PC-9 (cell line): ENCODE measurements around the gene VWA5A. TPM values are rescaled to one million over a fixed set of nuclear protein-coding genes. Genes with fewer than 3 reads are reported as not detected.

Experiments used
- BruUV-seq: library from RNA; stranded (reverse); fragments of 400-500 nt; replicated peaks from 2 replicates; lab custom pipeline; 2021; lab: Mats Ljungman, UMichigan
- CTCF ChIA-PET: fragments of 300-600 bp; sonication (Branson Sonifier 250); formaldehyde crosslinking; loops from one replicate; lab custom pipeline; 2022; ENCODE audit warnings: antibody characterized with exemption; lab: Charles Lee
- POLR2A ChIA-PET: fragments of 300-600 bp; sonication (Branson Sonifier 250); formaldehyde crosslinking; loops from one replicate; lab custom pipeline; 2022; ENCODE audit warnings: antibody characterized with exemption; ENCODE audit not compliant: unreplicated experiment; lab: Charles Lee
- DNase-seq, 2 experiments: peaks; one replicate each; pipeline versions ENCODE4 v3.0.0 to v3.0.0-alpha.2; 2015 to 2022; ENCODE audit warnings: mixed read lengths in 1 of 2
- H2AFZ ChIP-seq: fragments of 200-600 bp; sonication (generic); 2 replicates; pipeline ENCODE4 v1.8.1; 2017; ENCODE audit warnings: antibody characterized with exemption
- H3F3A ChIP-seq: fragments of 200-600 bp; sonication (generic); 2 replicates; pipeline ENCODE4 v1.8.1; 2017; ENCODE audit warnings: antibody characterized with exemption, mild to moderate bottlenecking, low read depth; ENCODE audit not compliant: insufficient read depth
- H3K27ac ChIP-seq: fragments of 200-600 bp; sonication (generic); 2 replicates; pipeline ENCODE4 v1.6.1; 2016; ENCODE audit warnings: mixed run types
- H3K27me3 ChIP-seq: fragments of 200-600 bp; sonication (generic); 2 replicates; pipeline ENCODE4 v1.6.1; 2016; ENCODE audit warnings: low read depth, mixed run types; ENCODE audit not compliant: insufficient read depth
- H3K36me3 ChIP-seq: fragments of 200-600 bp; sonication (generic); 2 replicates; pipeline ENCODE4 v1.6.1; 2016; ENCODE audit warnings: low read depth, mixed run types
- H3K4me1 ChIP-seq: fragments of 200-600 bp; sonication (generic); replicated peaks from 2 replicates; pipeline ENCODE4 v1.6.1; 2016; ENCODE audit warnings: mixed run types; ENCODE audit not compliant: insufficient read depth
- H3K4me2 ChIP-seq: fragments of 200-600 bp; sonication (generic); 2 replicates; pipeline ENCODE4 v1.6.1; 2017; ENCODE audit warnings: mixed run types
- H3K4me3 ChIP-seq: fragments of 200-600 bp; sonication (generic); 2 replicates; pipeline ENCODE4 v1.6.1; 2016; ENCODE audit warnings: mixed run types
- H3K79me2 ChIP-seq: fragments of 200-600 bp; sonication (generic); 2 replicates; pipeline ENCODE4 v1.6.1; 2017; ENCODE audit warnings: low read depth, mixed run types
- H3K9me2 ChIP-seq: fragments of 200-600 bp; sonication (generic); 2 replicates; pipeline ENCODE4 v1.8.1; 2017; ENCODE audit warnings: mild to moderate bottlenecking; ENCODE audit not compliant: insufficient read depth
- H3K9me3 ChIP-seq: fragments of 200-600 bp; sonication (generic); 2 replicates; pipeline ENCODE4 v1.8.1; 2016; ENCODE audit warnings: low read depth; ENCODE audit not compliant: insufficient read depth
- H4K20me1 ChIP-seq: fragments of 200-600 bp; sonication (generic); 2 replicates; pipeline ENCODE4 v1.8.1; 2017; ENCODE audit not compliant: insufficient read depth
- EZH2 ChIP-seq: fragments of 200-600 bp; sonication (generic); IDR thresholded peaks from 2 replicates; pipeline ENCODE4 v1.8.0; 2017; ENCODE audit warnings: antibody characterized with exemption, low read depth
- intact Hi-C: fragments of 100-400 bp; cut with micrococcal nuclease; formaldehyde crosslinking; loops from one replicate; pipeline ENCODE4 v1.10.0; 2022; ENCODE audit not compliant: unreplicated experiment
- total RNA-seq: library from RNA; stranded (reverse); gene quantifications from 2 replicates; pipeline ENCODE4 v1.2.3, GENCODE V29; 2021
- TF ChIP-seq, protein P1 (sequence below): fragments of 200-600 bp; sonication (generic); conservative IDR thresholded peaks from 2 replicates; pipeline ENCODE4 v1.6.1; 2017; ENCODE audit warnings: mixed run types, antibody characterized with exemption, mild to moderate bottlenecking, moderate library complexity

VWA5A gene
- total RNA-seq, 1 experiment from 2014 or later = 2.7 TPM

GRCh38 chr11:124174001-124174583 is 58.8 kb downstream of the VWA5A start:
- Histone ChIP-seq H3F3A (no peaks in the 10 kb centered on the region), H3K4me2 (no peak overlapping the region), H2AFZ (no peak overlapping the region), H3K79me2 (no peaks in the 10 kb centered on the region), H3K27me3 (no peaks in the 10 kb centered on the region), H3K4me1 (no peaks in the 10 kb centered on the region), H3K9me2 (no peaks in the 10 kb centered on the region), H3K27ac (no peak overlapping the region), H3K9me3 (no peaks in the 10 kb centered on the region), H3K4me3 (no peak overlapping the region), H4K20me1 (no peaks in the 10 kb centered on the region), H3K36me3 (no peaks in the 10 kb centered on the region)
- ChIA-PET CTCF (no interaction called here), POLR2A (no interaction called here)
- peak in 1 of 2 experiments; percentile 58 for DNase-seq
- BruUV-seq = no TSS peak
- TF ChIP-seq EZH2 = no peak
- TF ChIP-seq, protein P1, sequence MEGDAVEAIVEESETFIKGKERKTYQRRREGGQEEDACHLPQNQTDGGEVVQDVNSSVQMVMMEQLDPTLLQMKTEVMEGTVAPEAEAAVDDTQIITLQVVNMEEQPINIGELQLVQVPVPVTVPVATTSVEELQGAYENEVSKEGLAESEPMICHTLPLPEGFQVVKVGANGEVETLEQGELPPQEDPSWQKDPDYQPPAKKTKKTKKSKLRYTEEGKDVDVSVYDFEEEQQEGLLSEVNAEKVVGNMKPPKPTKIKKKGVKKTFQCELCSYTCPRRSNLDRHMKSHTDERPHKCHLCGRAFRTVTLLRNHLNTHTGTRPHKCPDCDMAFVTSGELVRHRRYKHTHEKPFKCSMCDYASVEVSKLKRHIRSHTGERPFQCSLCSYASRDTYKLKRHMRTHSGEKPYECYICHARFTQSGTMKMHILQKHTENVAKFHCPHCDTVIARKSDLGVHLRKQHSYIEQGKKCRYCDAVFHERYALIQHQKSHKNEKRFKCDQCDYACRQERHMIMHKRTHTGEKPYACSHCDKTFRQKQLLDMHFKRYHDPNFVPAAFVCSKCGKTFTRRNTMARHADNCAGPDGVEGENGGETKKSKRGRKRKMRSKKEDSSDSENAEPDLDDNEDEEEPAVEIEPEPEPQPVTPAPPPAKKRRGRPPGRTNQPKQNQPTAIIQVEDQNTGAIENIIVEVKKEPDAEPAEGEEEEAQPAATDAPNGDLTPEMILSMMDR = no peak
- intact Hi-C loops = no loop called here

DNA sequence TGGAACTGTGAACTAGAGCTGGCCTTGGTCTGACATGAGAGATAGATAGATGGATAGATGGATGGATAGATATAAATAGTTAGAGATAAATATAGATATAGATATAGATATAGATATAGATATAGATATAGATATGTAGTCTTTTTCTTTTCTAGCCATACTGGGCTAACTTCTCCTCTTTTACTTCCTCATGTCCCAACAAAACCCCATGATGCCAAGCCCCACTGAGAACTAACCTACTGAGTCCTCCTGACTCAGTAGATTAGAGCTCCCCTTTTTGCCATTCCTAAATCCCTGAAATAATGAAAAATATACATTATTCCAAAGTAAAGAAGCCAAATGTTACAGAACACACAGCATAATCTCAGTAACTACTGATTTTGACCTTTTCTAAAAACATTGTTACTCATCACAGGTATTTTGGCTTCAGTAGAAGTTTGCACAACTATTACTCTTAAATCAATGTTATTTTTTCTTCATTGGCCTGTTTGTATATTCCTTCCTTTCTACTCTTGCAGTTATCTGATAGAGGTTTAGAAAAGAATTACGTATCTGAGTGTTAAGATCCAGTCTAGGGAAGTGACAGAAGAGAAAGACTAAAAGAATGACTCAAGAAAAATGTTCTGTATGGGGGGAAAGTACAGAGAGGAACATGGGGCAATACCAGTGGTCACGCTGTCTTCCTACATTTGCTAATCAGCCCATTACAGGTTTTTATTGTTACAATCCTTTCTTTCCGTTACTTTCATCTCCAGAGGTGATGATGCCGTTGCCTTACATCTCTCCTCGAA is 61.9 kb downstream of the VWA5A start:
- Histone ChIP-seq H3K4me2 (no peak overlapping the region), H3F3A (no peaks in the 10 kb centered on the region), H3K27ac (no peak overlapping the region), H3K79me2 (no peaks in the 10 kb centered on the region), H3K9me3 (no peaks in the 10 kb centered on the region), H3K4me3 (no peak overlapping the region), H4K20me1 (no peaks in the 10 kb centered on the region), H3K4me1 (no peaks in the 10 kb centered on the region), H3K9me2 (no peaks in the 10 kb centered on the region), H3K36me3 (no peaks in the 10 kb centered on the region), H2AFZ (no peak overlapping the region), H3K27me3 (no peaks in the 10 kb centered on the region)
- DNase-seq = no peak
- intact Hi-C loops = no loop called here
- no TSS peak for BruUV-seq
- TF ChIP-seq, protein P1 = no peak
- TF ChIP-seq EZH2 = no peak
- ChIA-PET POLR2A (no interaction called here), CTCF (no interaction called here)

DNA sequence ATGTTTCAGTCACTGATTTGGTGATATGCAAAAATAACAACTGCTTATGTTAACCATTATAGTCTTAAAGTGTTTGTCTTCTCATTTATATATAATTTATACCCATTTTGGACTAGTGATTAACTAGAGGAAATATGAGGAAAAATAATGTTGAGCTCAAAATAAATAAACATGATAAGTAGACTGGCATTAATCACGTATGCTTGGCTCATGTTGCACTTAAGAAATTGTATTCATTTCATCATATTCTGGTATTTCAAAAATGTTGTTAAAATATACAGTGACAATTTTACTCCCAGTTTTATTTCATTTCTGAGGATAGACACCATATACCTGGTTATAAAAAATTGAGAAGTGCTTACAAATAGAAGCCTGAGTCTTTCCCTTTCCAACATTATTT is 64.1 kb downstream of the VWA5A start:
- H3K27me3 ChIP-seq = no peaks in the 10 kb centered on the region
- no peaks in the 10 kb centered on the region for H4K20me1 ChIP-seq
- no peak overlapping the region for H3K4me2 ChIP-seq
- peak in 1 of 2 experiments; percentile 44 for DNase-seq
- ChIA-PET POLR2A (no interaction called here), CTCF (no interaction called here)
- H3K36me3 ChIP-seq = no peaks in the 10 kb centered on the region
- no TSS peak for BruUV-seq
- H3K4me1 ChIP-seq = no peaks in the 10 kb centered on the region
- intact Hi-C loops = no loop called here
- no peaks in the 10 kb centered on the region for H3K9me2 ChIP-seq
- H3K79me2 ChIP-seq = no peaks in the 10 kb centered on the region
- H3F3A ChIP-seq = no peaks in the 10 kb centered on the region
- no peaks in the 10 kb centered on the region for H3K9me3 ChIP-seq
- H3K4me3 ChIP-seq = no peak overlapping the region
- no peak for TF ChIP-seq EZH2
- TF ChIP-seq, protein P1 = no peak
- H2AFZ ChIP-seq = no peak overlapping the region
- no peak overlapping the region for H3K27ac ChIP-seq
